GM12878 (cell line): ENCODE measurements around the gene STRBP. TPM values are rescaled to one million over a fixed set of nuclear protein-coding genes. Genes with fewer than 3 reads are reported as not detected.

Experiments used
- ATAC-seq: fragments of 200-7000 bp; cut with Tn5 transposase; 3 replicates; pipeline ENCODE4 v1.9.1; 2020; ENCODE audit warnings: mild to moderate bottlenecking, moderate library complexity
- BruUV-seq: library from RNA; stranded (reverse); fragments of 400-500 nt; replicated peaks from 2 replicates; lab custom pipeline; 2021; lab: Mats Ljungman, UMichigan
- CTCF ChIA-PET: fragments of 300-600 bp; sonication (Branson Sonifier 250); formaldehyde crosslinking; extraction: SDS; loops from one replicate; lab custom pipeline; 2021; ENCODE audit warnings: inconsistent platforms; lab: Yijun Ruan, JAX
- POLR2A ChIA-PET: fragments of 350-600 bp; formaldehyde crosslinking; extraction: SDS; loops from one replicate; lab custom pipeline; 2021; ENCODE audit warnings: inconsistent platforms; lab: Charles Lee
- RAD21 ChIA-PET: fragments of 300-600 bp; sonication (Branson Sonifier 250); formaldehyde crosslinking; loops from one replicate; lab custom pipeline; 2023; ENCODE audit warnings: antibody characterized with exemption; ENCODE audit not compliant: unreplicated experiment; lab: Charles Lee
- SMC1A ChIA-PET: fragments of 300-600 bp; sonication (Branson Sonifier 250); formaldehyde crosslinking; loops from one replicate; lab custom pipeline; 2023; ENCODE audit not compliant: unreplicated experiment, uncharacterized antibody; lab: Charles Lee
- DNase-seq: peaks from one replicate; pipeline ENCODE4 v3.0.0-alpha.2; 2011; ENCODE audit warnings: low read depth, low spot score
- FAIRE-seq: peaks from 3 replicates; lab custom pipeline; 2011; peaks lifted over from hg19 to GRCh38; lab: Jason Lieb, UNC
- H2AFZ ChIP-seq: 2 replicates; pipeline ENCODE4 v1.6.0; 2011; ENCODE audit warnings: low read depth, low read length, control low read depth; ENCODE audit not compliant: control insufficient read depth
- H3K27ac ChIP-seq: 2 replicates; pipeline ENCODE4 v1.5.1; 2011; ENCODE audit warnings: control low read depth; ENCODE audit not compliant: control insufficient read depth, insufficient read depth
- H3K27me3 ChIP-seq, 2 experiments: replicated peaks in 1 of 2; 2 replicates each; pipeline versions ENCODE4 v1.6.0 to v1.6.1; 2011; ENCODE audit warnings: low read length in 1 of 2; ENCODE audit not compliant: control insufficient read depth in 2 of 2, insufficient read depth in 2 of 2
- H3K36me3 ChIP-seq, 2 experiments: 2 replicates each; pipeline ENCODE4 v1.5.1; 2011; ENCODE audit warnings: low read length in 1 of 2; ENCODE audit not compliant: control insufficient read depth in 2 of 2, insufficient read depth in 2 of 2
- H3K4me1 ChIP-seq: 2 replicates; pipeline ENCODE4 v1.6.1; 2011; ENCODE audit warnings: mild to moderate bottlenecking, low read length, moderate library complexity, mixed read lengths; ENCODE audit not compliant: control insufficient read depth, insufficient read depth
- H3K4me2 ChIP-seq: 2 replicates; pipeline ENCODE4 v1.6.0; 2011; ENCODE audit warnings: control low read depth; ENCODE audit not compliant: control insufficient read depth, insufficient read depth
- H3K4me3 ChIP-seq: fragments of 200-600 bp; sonication (generic); 2 replicates; pipeline ENCODE4 v1.5.1; 2016
- H3K79me2 ChIP-seq: 2 replicates; pipeline ENCODE4 v1.6.0; 2011; ENCODE audit warnings: low read length; ENCODE audit not compliant: control insufficient read depth, insufficient read depth
- H3K9ac ChIP-seq: 2 replicates; pipeline ENCODE4 v1.8.0; 2011; ENCODE audit warnings: low read length, control low read depth, mixed read lengths; ENCODE audit not compliant: control insufficient read depth, insufficient read depth
- H3K9me3 ChIP-seq: replicated peaks from 3 replicates; pipeline ENCODE4 v1.5.1; 2011; ENCODE audit warnings: mild to moderate bottlenecking, low read length; ENCODE audit not compliant: control insufficient read depth, insufficient read depth
- H4K20me1 ChIP-seq: 2 replicates; pipeline ENCODE4 v1.6.0; 2011; ENCODE audit not compliant: control insufficient read depth, insufficient read depth
- CTCF ChIP-seq, 3 experiments: IDR thresholded peaks in 2 of 3; conservative IDR thresholded peaks in 1 of 3; 2 replicates each; pipeline ENCODE4 v1.5.1; 2011; ENCODE audit warnings: low read depth in 3 of 3, low read length in 3 of 3, mild to moderate bottlenecking in 3 of 3, control low read depth in 2 of 3, moderate library complexity in 2 of 3, inconsistent platforms in 1 of 3, mixed read lengths in 1 of 3; ENCODE audit not compliant: control insufficient read depth in 2 of 3, insufficient read depth in 1 of 3; ENCODE audit errors: extremely low read depth in 1 of 3
- E2F4 ChIP-seq: IDR thresholded peaks from 2 replicates; pipeline ENCODE4 v1.6.1; 2012; ENCODE audit warnings: low read depth, low read length, improper control_type of control experiment
- NKRF ChIP-seq: fragments of 450-650 bp; conservative IDR thresholded peaks from 2 replicates; pipeline ENCODE4 v1.6.1; 2017; ENCODE audit warnings: mild to moderate bottlenecking, moderate library complexity
- RELB ChIP-seq: fragments of 450-650 bp; IDR thresholded peaks from 2 replicates; pipeline ENCODE4 v1.6.1; 2017; ENCODE audit warnings: low read depth, mild to moderate bottlenecking, moderate library complexity
- SKIL ChIP-seq: fragments of 450-650 bp; IDR thresholded peaks from 2 replicates; pipeline ENCODE4 v1.6.1; 2017; ENCODE audit warnings: mild to moderate bottlenecking, low read depth, inconsistent platforms; ENCODE audit not compliant: poor library complexity, severe bottlenecking
- TCF7 ChIP-seq: IDR thresholded peaks from 2 replicates; pipeline ENCODE4 v1.6.1; 2014; ENCODE audit warnings: antibody characterized with exemption, borderline replicate concordance
- YY1 ChIP-seq: IDR thresholded peaks from 2 replicates; pipeline ENCODE4 v1.6.1; 2011; ENCODE audit warnings: low read depth, mild to moderate bottlenecking, low read length
- ZNF384 ChIP-seq: IDR thresholded peaks from 2 replicates; pipeline ENCODE4 v1.6.1; 2012; ENCODE audit warnings: low read depth, mild to moderate bottlenecking, low read length, improper control_type of control experiment, borderline replicate concordance
- WGBS: methylation state at CpG from one replicate; pipeline ENCODE4 v1.1.6; 2016; ENCODE audit warnings: low lambda C conversion rate; ENCODE audit not compliant: insufficient replicate concordance, insufficient coverage; ENCODE audit errors: missing lambda C conversion rate; 5-methylcytosine and 5-hydroxymethylcytosine counted together
- in situ Hi-C: fragments of 300-500 bp; cut with MboI; formaldehyde crosslinking; loops from 9 replicates; pipeline ENCODE4 v1.14.3; 2018; ENCODE audit warnings: mixed read lengths
- intact Hi-C: fragments of 100-400 bp; cut with micrococcal nuclease; formaldehyde crosslinking; loops from one replicate; pipeline ENCODE4 v1.14.2; 2022; ENCODE audit not compliant: unreplicated experiment
- polyA plus RNA-seq, 11 experiments: library from polyadenylated mRNA; depleted of rRNA in 4 of 11; unstranded in 6 of 11; stranded (reverse) in 5 of 11; fragments of >200 nt; fragmentation: Nextera tagmentation in 4 of 11; fragmentation: Illumina TruSeq in 1 of 11; extraction: Ambion mirVana in 4 of 11; extraction: Trizol in 1 of 11; gene quantifications; 1 replicate in 1 of 11; 2 replicates in 10 of 11; pipeline versions ENCODE4 v1.2.1 to v1.2.3, GENCODE V29; 2011 to 2016; ENCODE audit warnings: inconsistent platforms in 2 of 11, missing spikeins in 2 of 11, low read depth in 1 of 11
- total RNA-seq, 4 experiments: library from RNA; depleted of rRNA in 3 of 4; stranded (reverse); fragments of >200 nt in 3 of 4; fragmentation: Illumina TruSeq in 1 of 4; extraction: Trizol in 1 of 4; gene quantifications; 2 replicates each; pipeline versions ENCODE4 v1.2.1 to v1.2.3, GENCODE V29; 2013 to 2021

STRBP gene
- total and polyA plus RNA-seq, 10 of the 15 experiments (the other 5 are each of a cell fraction or from before 2014, with no cell fraction given): 31.0 to 96.8 (median 71.4) TPM

- TF ChIP-seq E2F4 (no peak), TCF7 (no peak), YY1 (no peak), SKIL (no peak), CTCF (IDR thresholded peaks at IDR 0.05 in 2 of 3, conservative IDR thresholded peaks at IDR 0.05 in 1 of 3; ENCODE audit: control insufficient read depth in 2 of 3, extremely low read depth in 1 of 3, insufficient read depth in 1 of 3, low read depth in 3 of 3, low read length in 3 of 3) (no peak), NKRF (no peak), RELB (no peak), ZNF384 (no peak)
- ChIA-PET POLR2A (no interaction called here), CTCF (interaction anchor here (0.7 to 2.4 kb wide), 4 partner anchors 37 to 1043 kb away, joined by 3 to 12 read pairs (median 3); no protein-coding TSS in a partner anchor), SMC1A (interaction anchor here (0.6 to 1.5 kb wide), 6 partner anchors 12 to 102 kb away, joined by 3 to 5 read pairs (median 4); partner anchors contain the start of gene STRBP), RAD21 (interaction anchor here (0.6 to 1.9 kb wide), 5 partner anchors 8 to 1813 kb away, joined by 3 to 8 read pairs (median 4); no protein-coding TSS in a partner anchor)
- WGBS: 84% methylated on average over 1 of the region's 1 CpG
- H3K27ac ChIP-seq: no peak overlapping the region
- no peaks in the 10 kb centered on the region; the same call in none of the 2 replicates for H3K79me2 ChIP-seq
- in situ Hi-C loops: no loop called here
- intact Hi-C loops: no loop called here
- ATAC-seq (no peak), DNase-seq (no peak), FAIRE-seq (no peak)
- H3K4me3 ChIP-seq: no peak overlapping the region
- no peaks in the 10 kb centered on the region for H4K20me1 ChIP-seq
- BruUV-seq: no TSS peak
- no peaks in the 10 kb centered on the region for H3K9me3 ChIP-seq
- no peaks in the 10 kb centered on the region for H3K27me3 ChIP-seq
- H3K4me1 ChIP-seq: peaks cover 12% of the 10 kb centered on the region
- H2AFZ ChIP-seq: no peak overlapping the region
- H3K9ac ChIP-seq: no peak overlapping the region
- H3K36me3 ChIP-seq: peaks cover 0 to 7% of the 10 kb centered on the region in 2 experiments; a peak in 3 of 4 replicates
- H3K4me2 ChIP-seq: no peak overlapping the region
These were observed 100.9 kb downstream of the STRBP start for GRCh38 chr9:123167474-123167873.
